HepG2 (cell line): ENCODE data around the gene WDR87. TPM values are rescaled to one million over a fixed set of nuclear protein-coding genes. Genes with fewer than 3 reads are reported as not detected.
A peak's percentile ranks its signal among the peaks of the same experiment; 100 is the strongest.

ENCODE experiments used
- ARHGAP35 ChIP-seq: sonication (generic); formaldehyde crosslinking; IDR thresholded peaks from 2 replicates; pipeline ENCODE4 v1.9.0; 2022; ENCODE audit warnings: mild to moderate bottlenecking, inconsistent platforms, moderate library complexity, missing genetic modification reagents, borderline replicate concordance
- DPF2 ChIP-seq: sonication (generic); formaldehyde crosslinking; IDR thresholded peaks from 2 replicates; pipeline ENCODE4 v1.4.0; 2020; ENCODE audit warnings: mild to moderate bottlenecking, low read depth, missing genetic modification reagents, borderline replicate concordance
- GATAD1 ChIP-seq: IDR thresholded peaks from 2 replicates; pipeline ENCODE4 v1.6.1; 2016; ENCODE audit warnings: missing genetic modification reagents, missing compliant biosample characterization
- IKZF4 ChIP-seq: sonication (generic); formaldehyde crosslinking; IDR thresholded peaks from 2 replicates; pipeline ENCODE4 v1.5.1; 2020; ENCODE audit warnings: borderline replicate concordance, mild to moderate bottlenecking, low read depth, missing genetic modification reagents; ENCODE audit errors: not compliant biosample characterization
- NR2F2 ChIP-seq: IDR thresholded peaks from 2 replicates; pipeline ENCODE4 v1.6.1; 2012; ENCODE audit warnings: low read depth, inconsistent platforms, borderline replicate concordance
- PAF1 ChIP-seq: IDR thresholded peaks from 2 replicates; pipeline ENCODE4 v1.6.1; 2016; ENCODE audit warnings: missing genetic modification reagents, missing compliant biosample characterization
- PCBP1 ChIP-seq: fragments of 200-400 bp; formaldehyde crosslinking; IDR thresholded peaks from 2 replicates; pipeline ENCODE4 v1.6.1; 2017; ENCODE audit warnings: mild to moderate bottlenecking, low read depth, low read length, borderline replicate concordance
- SNRNP70 ChIP-seq: fragments of 200-400 bp; formaldehyde crosslinking; IDR thresholded peaks from 2 replicates; pipeline ENCODE4 v1.6.1; 2017; ENCODE audit warnings: mild to moderate bottlenecking, low read depth, low read length, moderate library complexity
- TCF7 ChIP-seq: sonication (generic); IDR thresholded peaks from 2 replicates; pipeline ENCODE4 v1.6.1; 2016; ENCODE audit warnings: antibody characterized with exemption, low read depth
- ZNF263 ChIP-seq: sonication (generic); formaldehyde crosslinking; IDR thresholded peaks from 2 replicates; pipeline ENCODE4 v1.4.0; 2020; ENCODE audit warnings: missing genetic modification reagents
- ZNF644 ChIP-seq: IDR thresholded peaks from 2 replicates; pipeline ENCODE4 v1.6.1; 2016; ENCODE audit warnings: low read depth
- ZNF777 ChIP-seq: sonication (generic); formaldehyde crosslinking; IDR thresholded peaks from 2 replicates; pipeline ENCODE4 v1.4.0; 2020; ENCODE audit warnings: missing genetic modification reagents
- polyA plus RNA-seq, 8 experiments: library from polyadenylated mRNA; depleted of rRNA in 3 of 8; stranded (reverse) in 7 of 8; unstranded in 1 of 8; fragments of >200 nt; fragmentation: Illumina TruSeq in 4 of 8; extraction: Trizol in 4 of 8; gene quantifications; 2 replicates each; pipeline versions ENCODE4 v1.2.1 to v1.2.3, GENCODE V29; 2011 to 2016; ENCODE audit warnings: low read depth in 4 of 8, missing spikeins in 1 of 8, mixed read lengths in 1 of 8; ENCODE audit not compliant: insufficient read depth in 1 of 8
- total RNA-seq, 5 experiments: library from RNA; depleted of rRNA; stranded (reverse); fragments of >200 nt; fragmentation: Illumina TruSeq; extraction: Trizol; gene quantifications; 2 replicates each; pipeline ENCODE4 v1.2.3, GENCODE V29; 2016; ENCODE audit warnings: low read depth in 1 of 5
- TF ChIP-seq, protein P1 (sequence below): sonication (generic); formaldehyde crosslinking; IDR thresholded peaks from 2 replicates; pipeline ENCODE4 v1.9.0; 2021; ENCODE audit warnings: mild to moderate bottlenecking, missing genetic modification reagents
- TF ChIP-seq, protein P2 (sequence below): sonication (generic); formaldehyde crosslinking; IDR thresholded peaks from 2 replicates; pipeline ENCODE4 v1.4.0; 2020; ENCODE audit warnings: missing genetic modification reagents
- TF ChIP-seq, protein P3 (sequence below): sonication (generic); formaldehyde crosslinking; IDR thresholded peaks from 2 replicates; pipeline ENCODE4 v1.5.0; 2020; ENCODE audit warnings: missing genetic modification reagents
- TF ChIP-seq, protein P4 (sequence below): sonication (generic); formaldehyde crosslinking; IDR thresholded peaks from 2 replicates; pipeline ENCODE4 v1.4.0; 2020; ENCODE audit warnings: mild to moderate bottlenecking, missing genetic modification reagents

Gene WDR87
- total and polyA plus RNA-seq, 2 of the 13 experiments (the other 11 are each of a cell fraction or from before 2014, with no cell fraction given), result not detected

DNA sequence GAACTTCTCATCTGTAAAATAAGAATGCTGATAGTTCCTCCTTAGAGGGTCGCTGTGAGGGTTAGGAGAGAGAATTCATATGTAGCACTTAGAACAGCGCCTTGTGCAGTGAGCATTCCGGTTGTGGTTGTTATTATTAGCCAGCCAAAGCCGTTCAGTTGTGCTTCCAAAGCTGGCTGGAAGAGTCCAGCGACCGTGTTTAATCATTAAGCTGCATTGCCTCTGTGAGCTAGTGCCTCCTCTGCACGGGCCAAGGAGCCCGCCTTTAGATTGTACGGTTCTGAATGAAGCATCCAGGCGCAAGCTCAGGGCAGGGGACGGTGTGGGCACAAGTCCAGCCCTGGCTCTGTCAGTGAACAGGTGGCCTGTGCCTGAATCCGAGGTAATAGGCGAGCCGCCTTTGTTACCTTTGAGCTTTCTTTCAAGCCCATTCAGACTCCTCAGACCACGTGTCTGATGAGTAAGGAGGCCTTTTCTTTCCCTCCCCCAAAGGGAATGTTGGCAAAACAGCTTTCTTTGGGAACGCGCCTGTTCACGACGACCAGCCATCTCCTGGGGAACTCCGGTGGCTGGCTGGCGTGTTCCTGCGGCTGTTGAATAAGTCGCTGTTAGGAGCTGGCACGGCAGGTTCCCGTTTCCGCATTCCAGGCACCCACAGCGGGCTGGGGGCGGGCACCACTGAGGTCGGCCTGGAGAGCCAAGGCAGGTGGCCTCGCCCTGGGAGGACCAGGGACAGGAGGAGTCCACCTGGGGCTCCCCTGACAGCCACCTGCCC is 25.7 kb upstream of the WDR87 start (continued):
- TF ChIP-seq, protein P1, sequence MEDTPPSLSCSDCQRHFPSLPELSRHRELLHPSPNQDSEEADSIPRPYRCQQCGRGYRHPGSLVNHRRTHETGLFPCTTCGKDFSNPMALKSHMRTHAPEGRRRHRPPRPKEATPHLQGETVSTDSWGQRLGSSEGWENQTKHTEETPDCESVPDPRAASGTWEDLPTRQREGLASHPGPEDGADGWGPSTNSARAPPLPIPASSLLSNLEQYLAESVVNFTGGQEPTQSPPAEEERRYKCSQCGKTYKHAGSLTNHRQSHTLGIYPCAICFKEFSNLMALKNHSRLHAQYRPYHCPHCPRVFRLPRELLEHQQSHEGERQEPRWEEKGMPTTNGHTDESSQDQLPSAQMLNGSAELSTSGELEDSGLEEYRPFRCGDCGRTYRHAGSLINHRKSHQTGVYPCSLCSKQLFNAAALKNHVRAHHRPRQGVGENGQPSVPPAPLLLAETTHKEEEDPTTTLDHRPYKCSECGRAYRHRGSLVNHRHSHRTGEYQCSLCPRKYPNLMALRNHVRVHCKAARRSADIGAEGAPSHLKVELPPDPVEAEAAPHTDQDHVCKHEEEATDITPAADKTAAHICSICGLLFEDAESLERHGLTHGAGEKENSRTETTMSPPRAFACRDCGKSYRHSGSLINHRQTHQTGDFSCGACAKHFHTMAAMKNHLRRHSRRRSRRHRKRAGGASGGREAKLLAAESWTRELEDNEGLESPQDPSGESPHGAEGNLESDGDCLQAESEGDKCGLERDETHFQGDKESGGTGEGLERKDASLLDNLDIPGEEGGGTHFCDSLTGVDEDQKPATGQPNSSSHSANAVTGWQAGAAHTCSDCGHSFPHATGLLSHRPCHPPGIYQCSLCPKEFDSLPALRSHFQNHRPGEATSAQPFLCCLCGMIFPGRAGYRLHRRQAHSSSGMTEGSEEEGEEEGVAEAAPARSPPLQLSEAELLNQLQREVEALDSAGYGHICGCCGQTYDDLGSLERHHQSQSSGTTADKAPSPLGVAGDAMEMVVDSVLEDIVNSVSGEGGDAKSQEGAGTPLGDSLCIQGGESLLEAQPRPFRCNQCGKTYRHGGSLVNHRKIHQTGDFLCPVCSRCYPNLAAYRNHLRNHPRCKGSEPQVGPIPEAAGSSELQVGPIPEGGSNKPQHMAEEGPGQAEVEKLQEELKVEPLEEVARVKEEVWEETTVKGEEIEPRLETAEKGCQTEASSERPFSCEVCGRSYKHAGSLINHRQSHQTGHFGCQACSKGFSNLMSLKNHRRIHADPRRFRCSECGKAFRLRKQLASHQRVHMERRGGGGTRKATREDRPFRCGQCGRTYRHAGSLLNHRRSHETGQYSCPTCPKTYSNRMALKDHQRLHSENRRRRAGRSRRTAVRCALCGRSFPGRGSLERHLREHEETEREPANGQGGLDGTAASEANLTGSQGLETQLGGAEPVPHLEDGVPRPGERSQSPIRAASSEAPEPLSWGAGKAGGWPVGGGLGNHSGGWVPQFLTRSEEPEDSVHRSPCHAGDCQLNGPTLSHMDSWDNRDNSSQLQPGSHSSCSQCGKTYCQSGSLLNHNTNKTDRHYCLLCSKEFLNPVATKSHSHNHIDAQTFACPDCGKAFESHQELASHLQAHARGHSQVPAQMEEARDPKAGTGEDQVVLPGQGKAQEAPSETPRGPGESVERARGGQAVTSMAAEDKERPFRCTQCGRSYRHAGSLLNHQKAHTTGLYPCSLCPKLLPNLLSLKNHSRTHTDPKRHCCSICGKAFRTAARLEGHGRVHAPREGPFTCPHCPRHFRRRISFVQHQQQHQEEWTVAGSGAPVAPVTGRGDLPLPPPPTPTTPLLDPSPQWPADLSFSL, result peak; percentile 87
- no peak for TF ChIP-seq ARHGAP35 (CRISPR knock-in tag)
- TF ChIP-seq PCBP1, result no peak
- no peak for TF ChIP-seq GATAD1
- TF ChIP-seq NR2F2, result 0 out of 2 replicates have a peak, but pooled peaks have one; percentile 39
- TF ChIP-seq DPF2 (CRISPR knock-in tag), result no peak
- no peak for TF ChIP-seq SNRNP70
- TF ChIP-seq PAF1, result no peak
- TF ChIP-seq, protein P2, sequence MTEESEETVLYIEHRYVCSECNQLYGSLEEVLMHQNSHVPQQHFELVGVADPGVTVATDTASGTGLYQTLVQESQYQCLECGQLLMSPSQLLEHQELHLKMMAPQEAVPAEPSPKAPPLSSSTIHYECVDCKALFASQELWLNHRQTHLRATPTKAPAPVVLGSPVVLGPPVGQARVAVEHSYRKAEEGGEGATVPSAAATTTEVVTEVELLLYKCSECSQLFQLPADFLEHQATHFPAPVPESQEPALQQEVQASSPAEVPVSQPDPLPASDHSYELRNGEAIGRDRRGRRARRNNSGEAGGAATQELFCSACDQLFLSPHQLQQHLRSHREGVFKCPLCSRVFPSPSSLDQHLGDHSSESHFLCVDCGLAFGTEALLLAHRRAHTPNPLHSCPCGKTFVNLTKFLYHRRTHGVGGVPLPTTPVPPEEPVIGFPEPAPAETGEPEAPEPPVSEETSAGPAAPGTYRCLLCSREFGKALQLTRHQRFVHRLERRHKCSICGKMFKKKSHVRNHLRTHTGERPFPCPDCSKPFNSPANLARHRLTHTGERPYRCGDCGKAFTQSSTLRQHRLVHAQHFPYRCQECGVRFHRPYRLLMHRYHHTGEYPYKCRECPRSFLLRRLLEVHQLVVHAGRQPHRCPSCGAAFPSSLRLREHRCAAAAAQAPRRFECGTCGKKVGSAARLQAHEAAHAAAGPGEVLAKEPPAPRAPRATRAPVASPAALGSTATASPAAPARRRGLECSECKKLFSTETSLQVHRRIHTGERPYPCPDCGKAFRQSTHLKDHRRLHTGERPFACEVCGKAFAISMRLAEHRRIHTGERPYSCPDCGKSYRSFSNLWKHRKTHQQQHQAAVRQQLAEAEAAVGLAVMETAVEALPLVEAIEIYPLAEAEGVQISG, result 0 out of 2 replicates have a peak, but pooled peaks have one; percentile 18
- no peak for TF ChIP-seq ZNF777 (CRISPR knock-in tag)
- TF ChIP-seq ZNF644, result no peak
- TF ChIP-seq, protein P3, sequence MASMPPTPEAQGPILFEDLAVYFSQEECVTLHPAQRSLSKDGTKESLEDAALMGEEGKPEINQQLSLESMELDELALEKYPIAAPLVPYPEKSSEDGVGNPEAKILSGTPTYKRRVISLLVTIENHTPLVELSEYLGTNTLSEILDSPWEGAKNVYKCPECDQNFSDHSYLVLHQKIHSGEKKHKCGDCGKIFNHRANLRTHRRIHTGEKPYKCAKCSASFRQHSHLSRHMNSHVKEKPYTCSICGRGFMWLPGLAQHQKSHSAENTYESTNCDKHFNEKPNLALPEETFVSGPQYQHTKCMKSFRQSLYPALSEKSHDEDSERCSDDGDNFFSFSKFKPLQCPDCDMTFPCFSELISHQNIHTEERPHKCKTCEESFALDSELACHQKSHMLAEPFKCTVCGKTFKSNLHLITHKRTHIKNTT, result no peak
- TF ChIP-seq ZNF263 (CRISPR knock-in tag), result peak; percentile 90
- TF ChIP-seq, protein P4, sequence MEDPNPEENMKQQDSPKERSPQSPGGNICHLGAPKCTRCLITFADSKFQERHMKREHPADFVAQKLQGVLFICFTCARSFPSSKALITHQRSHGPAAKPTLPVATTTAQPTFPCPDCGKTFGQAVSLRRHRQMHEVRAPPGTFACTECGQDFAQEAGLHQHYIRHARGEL (CRISPR knock-in tag), result no peak
- no peak for TF ChIP-seq IKZF4 (CRISPR knock-in tag)
- TF ChIP-seq TCF7, result no peak
